Measurements from ENCODE around the gene TIMM21.

- TF ChIP-seq CTCF (IDR thresholded peaks at IDR 0.05): no peak
- TF ChIP-seq POLR2A (IDR thresholded peaks at IDR 0.05): no peak
Observed at GRCh38 chr18:74171910-74172606, 23.7 kb downstream of the TIMM21 start.

Data from right lobe of liver (tissue), 4 donors.